HCT116 (cell line): ENCODE results near the gene C2CD2. TPM values are rescaled to one million over a fixed set of nuclear protein-coding genes. Genes with fewer than 3 reads are reported as not detected.

Experiments
- ATAC-seq: fragments of 200-7000 bp; cut with Tn5 transposase; 2 replicates; pipeline ENCODE4 v1.9.1; 2020; ENCODE audit warnings: mild to moderate bottlenecking, moderate library complexity
- BruUV-seq: library from RNA; stranded (reverse); fragments of 400-500 nt; replicated peaks from 2 replicates; lab custom pipeline; 2021; lab: Mats Ljungman, UMichigan
- CTCF ChIA-PET: fragments of 300-600 bp; sonication (Branson Sonifier 250); formaldehyde crosslinking; loops from one replicate; lab custom pipeline; 2021; ENCODE audit warnings: antibody characterized with exemption; lab: Charles Lee
- POLR2A ChIA-PET: fragments of 300-600, 350-600 bp; sonication (Branson Sonifier 250); formaldehyde crosslinking; loops from one replicate; lab custom pipeline; 2021; ENCODE audit warnings: antibody characterized with exemption; lab: Charles Lee
- RAD21 ChIA-PET, 2 experiments: fragments of 300-600 bp; sonication (Branson Sonifier 250); formaldehyde crosslinking; loops; one replicate each; lab custom pipeline; 2023; ENCODE audit warnings: low total read pairs in 2 of 2; ENCODE audit not compliant: uncharacterized antibody in 2 of 2, unreplicated experiment in 2 of 2, low non-redundant PET in 1 of 2; lab: Charles Lee
- DNase-seq: peaks from one replicate; pipeline ENCODE4 v3.0.0-alpha.2; 2010; ENCODE audit warnings: low read depth, low spot score
- H2AFZ ChIP-seq: fragments of 200-600 bp; shearing (Covaris generic), sonication (generic); 2 replicates; pipeline ENCODE4 v1.6.1; 2017; ENCODE audit warnings: low read depth, mixed run types, mixed read lengths, antibody characterized with exemption, low read length; ENCODE audit not compliant: poor library complexity, severe bottlenecking
- H3K27ac ChIP-seq: 2 replicates; pipeline ENCODE4 v1.5.1; 2012; ENCODE audit warnings: low read depth, low read length
- H3K27me3 ChIP-seq: fragments of 200-600 bp; sonication (generic); 2 replicates; pipeline ENCODE4 v1.6.1; 2016; ENCODE audit warnings: mixed run types, low read length, mixed read lengths; ENCODE audit not compliant: insufficient read depth
- H3K36me3 ChIP-seq, 2 experiments: fragments of 200-500 bp in 1 of 2; fragments of 200-600 bp in 1 of 2; sonication (Bioruptor generic) in 1 of 2; sonication (generic) in 1 of 2; 2 replicates each; pipeline versions ENCODE4 v1.5.1 to v1.6.1; 2014 to 2016; ENCODE audit warnings: low read length in 2 of 2, inconsistent platforms in 1 of 2, mixed read lengths in 1 of 2, mixed run types in 1 of 2; ENCODE audit not compliant: insufficient read depth in 2 of 2, control insufficient read depth in 1 of 2
- H3K4me1 ChIP-seq, 2 experiments: fragments of 200-600 bp in 1 of 2; sonication (generic) in 1 of 2; 2 replicates each; pipeline versions ENCODE4 v1.5.1 to v1.6.1; 2012 to 2017; ENCODE audit warnings: low read length in 2 of 2, inconsistent platforms in 1 of 2, mild to moderate bottlenecking in 1 of 2, mixed read lengths in 1 of 2, mixed run types in 1 of 2, moderate library complexity in 1 of 2; ENCODE audit not compliant: insufficient read depth in 2 of 2, control insufficient read depth in 1 of 2
- H3K4me2 ChIP-seq: fragments of 200-600 bp; sonication (generic); 2 replicates; pipeline ENCODE4 v1.6.1; 2017; ENCODE audit warnings: mixed run types, low read length, mixed read lengths
- H3K4me3 ChIP-seq, 2 experiments: fragments of 200-600 bp in 1 of 2; sonication (generic) in 1 of 2; replicated peaks in 1 of 2; 2 replicates each; pipeline ENCODE4 v1.5.1; 2011 to 2016; ENCODE audit warnings: low read length in 2 of 2, control low read depth in 1 of 2, low read depth in 1 of 2, mild to moderate bottlenecking in 1 of 2, mixed read lengths in 1 of 2, mixed run types in 1 of 2
- H3K79me2 ChIP-seq: fragments of 200-600 bp; sonication (generic); 2 replicates; pipeline ENCODE4 v1.6.1; 2017; ENCODE audit warnings: mild to moderate bottlenecking, mixed run types, low read length, moderate library complexity, mixed read lengths; ENCODE audit not compliant: insufficient read depth
- H3K9ac ChIP-seq: fragments of 200-600 bp; sonication (generic); 2 replicates; pipeline ENCODE4 v1.6.1; 2016; ENCODE audit warnings: low read length, mixed read lengths
- H3K9me2 ChIP-seq: fragments of 200-600 bp; sonication (generic), shearing (Covaris generic); 2 replicates; pipeline ENCODE4 v1.6.1; 2017; ENCODE audit warnings: mixed run types, mild to moderate bottlenecking, moderate library complexity; ENCODE audit not compliant: insufficient read depth
- H3K9me3 ChIP-seq, 2 experiments: fragments of 200-500 bp in 1 of 2; fragments of 200-600 bp in 1 of 2; sonication (Bioruptor generic) in 1 of 2; sonication (generic) in 1 of 2; 2 replicates each; pipeline ENCODE4 v1.6.1; 2014 to 2017; ENCODE audit warnings: low read length in 2 of 2, mixed read lengths in 2 of 2, inconsistent platforms in 1 of 2, low read depth in 1 of 2, mild to moderate bottlenecking in 1 of 2, mixed run types in 1 of 2, moderate library complexity in 1 of 2; ENCODE audit not compliant: control insufficient read depth in 1 of 2, insufficient read depth in 1 of 2
- H4K20me1 ChIP-seq: fragments of 200-600 bp; sonication (generic), shearing (Covaris generic); 2 replicates; pipeline ENCODE4 v1.6.1; 2017; ENCODE audit warnings: mixed run types, mild to moderate bottlenecking, moderate library complexity; ENCODE audit not compliant: insufficient read depth
- EGR1 ChIP-seq: IDR thresholded peaks from 2 replicates; pipeline ENCODE4 v1.6.1; 2012; ENCODE audit warnings: low read depth
- EZH2 ChIP-seq: fragments of 200-600 bp; sonication (generic); IDR thresholded peaks from 2 replicates; pipeline ENCODE4 v1.6.1; 2017; ENCODE audit warnings: antibody characterized with exemption, mixed run types
- FOSL1 ChIP-seq: IDR thresholded peaks from 2 replicates; pipeline ENCODE4 v1.6.1; 2012; ENCODE audit warnings: low read depth
- JUND ChIP-seq: IDR thresholded peaks from 2 replicates; pipeline ENCODE4 v1.6.1; 2012
- SP1 ChIP-seq: IDR thresholded peaks from 2 replicates; pipeline ENCODE4 v1.6.1; 2012; ENCODE audit warnings: low read depth
- SRF ChIP-seq: IDR thresholded peaks from 2 replicates; pipeline ENCODE4 v1.6.1; 2012; ENCODE audit warnings: low read depth
- TCF7L2 ChIP-seq: IDR thresholded peaks from 2 replicates; pipeline ENCODE4 v1.7.0; 2011; ENCODE audit warnings: borderline replicate concordance, inconsistent platforms; ENCODE audit not compliant: insufficient read depth, insufficient read length; ENCODE audit errors: extremely low read depth
- ZBTB33 ChIP-seq: IDR thresholded peaks from 2 replicates; pipeline ENCODE4 v1.6.1; 2011; ENCODE audit warnings: mild to moderate bottlenecking, low read length, moderate library complexity; ENCODE audit not compliant: insufficient replicate concordance; ENCODE audit errors: extremely low read depth
- ZFX ChIP-seq: fragments of 450-650 bp; IDR thresholded peaks from 2 replicates; pipeline ENCODE4 v1.6.1; 2017
- intact Hi-C: fragments of 100-400 bp; cut with micrococcal nuclease; formaldehyde crosslinking; loops from 2 replicates; pipeline ENCODE4 v1.10.0; 2022
- total RNA-seq: library from RNA; stranded (reverse); gene quantifications from one replicate; pipeline ENCODE4 v1.2.1, GENCODE V29; 2021; ENCODE audit not compliant: unreplicated experiment

Gene C2CD2
- total RNA-seq, 1 experiment from 2014 or later: 22.0 TPM

DNA sequence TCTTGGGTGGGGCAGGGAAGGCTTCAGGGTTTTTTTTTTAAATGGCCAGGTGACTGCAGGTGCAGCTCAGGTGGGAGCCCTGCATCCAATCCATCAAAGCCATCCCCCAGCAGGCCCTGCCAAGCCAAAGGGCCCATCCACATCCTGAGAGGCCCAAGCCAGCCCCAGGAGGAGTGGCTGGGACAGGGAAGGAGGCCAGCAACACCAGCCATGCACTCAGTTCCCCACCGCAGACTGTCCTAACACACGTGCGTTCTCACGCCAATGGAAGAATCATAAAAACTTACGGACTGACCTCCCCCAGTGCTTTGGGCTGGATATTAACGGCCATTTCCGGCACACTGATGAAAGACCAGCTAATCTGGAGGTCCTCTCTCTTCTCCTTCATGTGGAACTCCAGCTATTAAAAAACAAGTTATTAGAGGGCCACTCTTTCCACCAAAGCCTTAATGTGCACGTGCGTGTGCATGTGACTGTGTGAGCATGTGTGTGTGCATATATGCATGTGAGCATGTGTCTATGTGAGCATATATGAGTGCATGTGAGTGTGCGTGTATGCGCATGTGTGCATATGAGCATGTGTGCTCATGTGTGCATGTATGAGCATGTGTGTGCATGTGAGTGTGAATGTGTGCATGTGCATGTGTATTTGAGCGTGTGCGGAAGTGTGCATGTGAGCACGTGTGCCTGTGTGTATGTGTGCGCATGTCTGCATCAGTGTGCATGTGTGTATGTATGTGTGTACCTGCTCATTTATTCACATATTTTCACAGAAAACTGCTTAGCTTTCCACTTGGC, 35.1 kb downstream of the C2CD2 start:
- DNase-seq: no peak
- RAD21 ChIA-PET: no interaction called here
- H4K20me1 ChIP-seq: no peaks in the 10 kb centered on the region
- TF ChIP-seq TCF7L2 (no peak), SRF (no peak), FOSL1 (no peak), JUND (no peak), EGR1 (no peak), ZFX (no peak), ZBTB33 (no peak), SP1 (no peak), EZH2 (no peak)
- TF ChIP-seq, all 23 proteins: peak for 0
- Histone ChIP-seq H3K9ac (no peak overlapping the region), H2AFZ (no peak overlapping the region), H3K9me3 (no peaks in the 10 kb centered on the region), H3K9me2 (no peaks in the 10 kb centered on the region), H3K4me1 (no peaks in the 10 kb centered on the region), H3K27ac (no peak overlapping the region), H3K27me3 (no peaks in the 10 kb centered on the region), H3K36me3 (peaks cover 5 to 14% of the 10 kb centered on the region in 2 experiments; a peak in 3 of 4 replicates), H3K79me2 (no peaks in the 10 kb centered on the region; the same call in 1 of the 2 replicates), H3K4me3 (no peak overlapping the region), H3K4me2 (no peak overlapping the region)
- no TSS peak for BruUV-seq
- intact Hi-C loops: no loop called here
- POLR2A ChIA-PET: no interaction called here
- CTCF ChIA-PET: no interaction called here
- ATAC-seq: no peak
